ENCODE data around the gene ZBTB32. TPM values are rescaled to one million over a fixed set of nuclear protein-coding genes. Genes with fewer than 3 reads are reported as not detected.
A peak's percentile ranks its signal among the peaks of the same experiment; 100 is the strongest.

ZBTB32 gene
- total RNA-seq, 4 donors from 2014 or later = 2.5 TPM; not detected in 3

- Histone ChIP-seq H3K36me3 (peaks cover 0 to 16% (median 0%) of the 10 kb centered on the region in 3 donors), H3K27ac (peak within 1 kb of the TSS; percentile 78 to 89 (median 82)), H3K9me3 (no peaks in the 10 kb centered on the region), H3K4me3 (peak within 1 kb of the TSS; percentile 69 to 96 (median 86)), H3K4me1 (peaks cover 3 to 37% (median 19%) of the 10 kb centered on the region in 4 donors), H3K27me3 (no peaks in the 10 kb centered on the region)
- peak; percentile 68 to 87 for TF ChIP-seq POLR2A (IDR thresholded peaks at IDR 0.05)
- TF ChIP-seq, protein P1, sequence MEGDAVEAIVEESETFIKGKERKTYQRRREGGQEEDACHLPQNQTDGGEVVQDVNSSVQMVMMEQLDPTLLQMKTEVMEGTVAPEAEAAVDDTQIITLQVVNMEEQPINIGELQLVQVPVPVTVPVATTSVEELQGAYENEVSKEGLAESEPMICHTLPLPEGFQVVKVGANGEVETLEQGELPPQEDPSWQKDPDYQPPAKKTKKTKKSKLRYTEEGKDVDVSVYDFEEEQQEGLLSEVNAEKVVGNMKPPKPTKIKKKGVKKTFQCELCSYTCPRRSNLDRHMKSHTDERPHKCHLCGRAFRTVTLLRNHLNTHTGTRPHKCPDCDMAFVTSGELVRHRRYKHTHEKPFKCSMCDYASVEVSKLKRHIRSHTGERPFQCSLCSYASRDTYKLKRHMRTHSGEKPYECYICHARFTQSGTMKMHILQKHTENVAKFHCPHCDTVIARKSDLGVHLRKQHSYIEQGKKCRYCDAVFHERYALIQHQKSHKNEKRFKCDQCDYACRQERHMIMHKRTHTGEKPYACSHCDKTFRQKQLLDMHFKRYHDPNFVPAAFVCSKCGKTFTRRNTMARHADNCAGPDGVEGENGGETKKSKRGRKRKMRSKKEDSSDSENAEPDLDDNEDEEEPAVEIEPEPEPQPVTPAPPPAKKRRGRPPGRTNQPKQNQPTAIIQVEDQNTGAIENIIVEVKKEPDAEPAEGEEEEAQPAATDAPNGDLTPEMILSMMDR (IDR thresholded peaks at IDR 0.05) = peak in 5 of 6 experiments; percentile 11 to 52 (median 43)
- peak; percentile 97 to 100 (median 100) for DNase-seq
These were observed 44.0 kb downstream of the ZBTB32 start, which contains the start of gene LIN37 for GRCh38 chr19:35748106-35749020. LIN37 (plus strand) TSS chr19:35748576; CDS start chr19:35748725, 149 bp downstream.

- no peaks in the 10 kb centered on the region for H3K9me3 ChIP-seq
- H3K27me3 ChIP-seq = no peaks in the 10 kb centered on the region
- TF ChIP-seq, protein P1 (IDR thresholded peaks at IDR 0.05) = no peak
- no peak for DNase-seq
- H3K36me3 ChIP-seq = peaks cover 0 to 27% (median 0%) of the 10 kb centered on the region in 3 donors
- no peak overlapping the region for H3K4me3 ChIP-seq
- peaks cover 3 to 34% (median 15%) of the 10 kb centered on the region in 4 donors for H3K4me1 ChIP-seq
- no peak overlapping the region for H3K27ac ChIP-seq
These were observed 45.8 kb downstream of the ZBTB32 start for GRCh38 chr19:35750167-35750566.

- peaks cover 4 to 43% (median 10%) of the 10 kb centered on the region in 4 donors for H3K4me1 ChIP-seq
These were observed 47.7 kb downstream of the ZBTB32 start for GRCh38 chr19:35751839-35752745.

GRCh38 chr19:35752746-35753350 is 48.5 kb downstream of the ZBTB32 start:
- no peak for DNase-seq
- TF ChIP-seq, protein P1 (IDR thresholded peaks at IDR 0.05) = no peak
- TF ChIP-seq POLR2A (IDR thresholded peaks at IDR 0.05) = no peak
- Histone ChIP-seq H3K36me3 (peaks cover 0 to 27% (median 0%) of the 10 kb centered on the region in 3 donors), H3K9me3 (no peaks in the 10 kb centered on the region), H3K4me1 (peaks cover 7 to 45% (median 14%) of the 10 kb centered on the region in 4 donors), H3K27ac (no peak overlapping the region), H3K4me3 (no peak overlapping the region), H3K27me3 (no peaks in the 10 kb centered on the region)

More at GRCh38 chr19:35751839-35752745, 47.7 kb downstream of the ZBTB32 start:
- Histone ChIP-seq H3K4me3 (no peak overlapping the region), H3K27ac (no peak overlapping the region), H3K9me3 (no peaks in the 10 kb centered on the region), H3K36me3 (peaks cover 0 to 27% (median 0%) of the 10 kb centered on the region in 3 donors), H3K27me3 (no peaks in the 10 kb centered on the region)
- TF ChIP-seq POLR2A (IDR thresholded peaks at IDR 0.05) = no peak
- TF ChIP-seq, protein P1 (IDR thresholded peaks at IDR 0.05) = no peak
- no peak for DNase-seq
